HCEC 1CT (cell line): ENCODE data around the gene BACH2.
A peak's percentile ranks its signal among the peaks of the same experiment; 100 is the strongest.

Source experiments
- DNase-seq: peaks from one replicate; pipeline ENCODE4 v3.0.0-alpha.2; 2017

Gene BACH2

DNA sequence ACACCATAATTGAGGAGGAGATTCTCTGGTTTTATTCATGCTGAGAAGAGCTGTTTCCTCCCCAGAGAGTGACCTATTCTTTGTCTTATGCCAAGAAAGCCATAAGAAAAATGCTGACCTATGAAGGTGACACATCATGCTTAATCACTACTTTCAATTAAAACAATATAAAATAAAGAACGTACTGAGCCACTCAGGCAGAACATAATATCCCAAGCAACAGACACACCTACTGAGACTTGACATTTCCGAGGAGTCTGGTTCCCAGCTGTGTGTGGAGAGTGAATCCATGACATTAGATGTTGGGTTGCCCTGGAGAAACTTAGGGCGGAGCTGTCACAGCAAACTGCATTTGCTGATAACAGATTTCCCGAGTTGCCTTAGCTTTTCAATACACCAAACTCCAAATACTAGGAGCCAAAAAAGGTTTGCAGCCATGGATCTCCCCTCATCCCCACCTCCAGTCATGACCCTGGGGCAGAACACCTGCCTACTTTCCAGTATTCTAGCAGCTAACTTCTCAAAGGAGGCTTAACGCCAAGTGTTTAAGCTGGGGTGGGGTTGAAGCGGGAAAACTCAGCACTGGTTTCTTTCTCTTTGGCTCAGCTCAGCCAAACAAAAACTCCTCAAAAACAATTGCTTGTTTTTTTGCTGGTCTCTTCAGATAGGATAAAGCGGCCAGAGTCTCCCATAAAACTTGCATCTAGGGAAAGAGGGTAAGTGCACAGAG is 92.2 kb downstream of the BACH2 start:
- no peak for DNase-seq

GRCh38 chr6:90203672-90204071 is 93.0 kb downstream of the BACH2 start:
- DNase-seq, result no peak

DNA sequence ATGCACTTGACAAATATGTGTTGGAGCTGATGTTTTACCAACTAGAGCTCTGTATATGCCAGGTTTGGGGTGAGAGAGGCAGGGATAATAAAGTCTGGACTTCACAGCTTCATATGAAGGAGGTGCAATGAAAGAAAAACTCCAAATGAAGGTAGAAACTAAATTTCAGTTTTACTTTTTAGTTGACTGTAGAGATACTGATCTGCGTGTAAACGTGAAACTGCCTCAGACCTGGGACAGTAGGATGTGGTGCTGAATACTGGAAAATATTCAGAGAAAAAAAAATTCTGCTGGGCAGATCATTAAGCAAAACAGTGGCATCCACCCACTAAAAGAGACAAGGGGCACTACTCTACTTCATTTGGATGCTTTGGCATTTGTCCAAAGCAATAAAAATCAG is 94.5 kb downstream of the BACH2 start:
- no peak for DNase-seq

DNA sequence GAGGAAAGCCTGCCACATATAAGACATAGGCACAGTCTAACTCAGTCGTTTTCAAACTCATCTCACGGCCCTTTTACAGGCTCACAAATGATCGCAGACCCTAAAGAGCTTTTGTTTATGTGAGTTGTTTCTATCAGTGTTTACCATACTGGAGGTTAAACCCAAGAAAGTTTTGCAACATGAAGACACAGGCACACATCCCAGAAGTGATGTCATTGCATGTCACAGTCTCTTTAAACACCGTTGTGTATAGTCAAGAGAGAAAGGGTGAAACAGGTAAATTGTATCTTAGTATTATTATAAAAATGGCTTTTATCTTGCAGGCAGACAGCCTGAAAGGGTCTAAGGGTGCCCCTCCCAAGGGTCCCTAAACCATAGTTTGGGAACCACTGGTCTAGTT is 96.7 kb downstream of the BACH2 start:
- DNase-seq, result no peak

DNA sequence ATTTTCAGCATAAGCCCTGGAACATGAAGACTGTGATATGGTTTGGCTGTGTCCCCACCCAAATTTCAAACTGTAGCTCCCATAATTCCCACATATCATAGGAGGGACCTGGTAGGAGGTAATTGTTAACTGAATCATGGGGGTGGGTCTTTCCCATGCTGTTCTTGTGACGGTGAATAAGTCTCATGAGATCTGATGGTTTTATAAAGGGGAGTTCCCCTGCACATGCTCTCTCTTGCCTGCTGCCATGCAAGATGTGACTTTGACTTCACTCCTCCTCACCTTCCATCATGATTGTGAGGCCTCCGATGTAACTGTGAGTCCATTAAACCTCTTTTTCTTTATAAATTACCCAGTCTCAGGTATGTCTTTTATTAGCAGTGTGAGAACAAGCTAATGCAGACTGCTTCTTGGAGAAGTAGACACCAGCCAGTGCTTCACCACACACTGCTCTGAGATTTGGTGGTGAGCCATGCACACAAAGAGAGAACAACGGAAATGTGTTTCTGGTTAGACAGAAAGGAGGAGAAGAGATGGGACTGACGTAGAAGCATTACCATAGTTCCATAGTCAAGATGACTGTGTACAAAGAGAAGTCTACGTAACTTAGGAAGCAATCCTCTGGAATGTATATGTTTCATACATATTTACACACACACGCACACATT is 97.8 kb downstream of the BACH2 start:
- DNase-seq, result no peak

DNA sequence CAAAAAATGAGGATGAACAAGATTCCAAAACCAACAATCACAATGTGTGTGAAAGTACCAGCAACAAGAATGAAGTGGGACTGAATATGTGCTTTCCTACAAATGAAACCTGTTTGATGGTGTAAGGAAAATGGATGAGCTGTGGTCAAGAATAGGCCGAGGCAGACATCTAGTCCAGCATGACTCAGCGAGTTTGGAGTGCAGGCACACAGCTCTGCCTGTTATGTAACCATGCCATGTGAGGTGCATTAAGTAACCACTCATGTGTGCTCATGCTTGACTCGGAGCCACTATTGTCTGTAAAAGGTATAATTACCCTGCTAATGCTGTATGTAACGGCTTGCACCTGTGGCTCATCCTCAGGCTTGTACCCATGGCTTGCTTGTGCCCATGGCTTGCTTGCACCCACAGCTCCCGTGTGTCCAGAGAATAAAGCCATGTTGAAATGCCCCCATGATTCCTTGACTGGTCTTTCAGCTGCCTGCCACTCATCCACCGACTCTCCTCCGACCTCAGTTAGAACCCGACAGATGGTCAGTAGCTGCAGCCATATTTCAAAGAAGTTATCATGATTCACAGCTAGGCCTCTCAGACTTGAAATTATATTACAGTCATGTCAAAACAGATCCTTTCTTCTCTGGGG is 98.7 kb downstream of the BACH2 start:
- peak; percentile 53 for DNase-seq

DNA sequence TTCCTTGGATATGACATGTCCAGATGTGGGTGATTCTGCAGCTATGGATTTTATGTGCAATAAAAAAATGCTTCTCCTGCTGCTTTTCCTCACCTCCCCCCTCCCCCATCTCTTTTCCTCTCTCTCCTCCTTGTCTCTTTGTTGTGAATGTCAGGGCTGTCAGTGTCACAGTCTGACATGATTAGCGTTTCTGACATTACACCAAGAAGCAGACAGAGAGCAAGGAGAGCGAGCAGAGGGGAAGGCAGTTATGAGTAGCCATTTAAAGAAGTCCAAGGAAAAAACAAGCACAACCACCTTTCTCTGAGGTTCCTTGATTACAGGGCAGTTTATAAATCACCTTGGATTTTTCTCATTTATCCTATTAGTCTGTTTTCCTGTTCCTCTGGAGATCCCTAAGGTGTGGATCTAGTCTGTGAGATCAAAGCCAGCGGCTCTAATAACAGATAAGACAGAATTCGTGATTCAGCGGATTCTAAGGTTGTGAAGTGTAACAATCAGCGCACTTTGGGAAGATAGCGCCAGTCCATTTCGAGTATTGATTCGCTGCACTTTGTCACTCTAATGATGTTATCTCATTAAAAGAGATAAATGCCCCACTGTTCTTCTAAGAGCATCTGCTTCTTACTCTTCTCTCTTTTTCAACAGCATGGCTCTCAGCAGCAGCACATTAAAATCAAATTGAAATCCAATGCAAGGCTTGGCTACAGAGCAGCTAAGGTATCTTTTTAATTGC is 101.4 kb downstream of the BACH2 start:
- DNase-seq, result no peak

- peak; percentile 89 for DNase-seq
Observed at GRCh38 chr6:90194371-90194841, 102.2 kb downstream of the BACH2 start.

- no peak for DNase-seq
Observed at GRCh38 chr6:90193359-90193758, 103.3 kb downstream of the BACH2 start.

- DNase-seq, result no peak
Observed at GRCh38 chr6:90192857-90193256, 103.8 kb downstream of the BACH2 start.

DNA sequence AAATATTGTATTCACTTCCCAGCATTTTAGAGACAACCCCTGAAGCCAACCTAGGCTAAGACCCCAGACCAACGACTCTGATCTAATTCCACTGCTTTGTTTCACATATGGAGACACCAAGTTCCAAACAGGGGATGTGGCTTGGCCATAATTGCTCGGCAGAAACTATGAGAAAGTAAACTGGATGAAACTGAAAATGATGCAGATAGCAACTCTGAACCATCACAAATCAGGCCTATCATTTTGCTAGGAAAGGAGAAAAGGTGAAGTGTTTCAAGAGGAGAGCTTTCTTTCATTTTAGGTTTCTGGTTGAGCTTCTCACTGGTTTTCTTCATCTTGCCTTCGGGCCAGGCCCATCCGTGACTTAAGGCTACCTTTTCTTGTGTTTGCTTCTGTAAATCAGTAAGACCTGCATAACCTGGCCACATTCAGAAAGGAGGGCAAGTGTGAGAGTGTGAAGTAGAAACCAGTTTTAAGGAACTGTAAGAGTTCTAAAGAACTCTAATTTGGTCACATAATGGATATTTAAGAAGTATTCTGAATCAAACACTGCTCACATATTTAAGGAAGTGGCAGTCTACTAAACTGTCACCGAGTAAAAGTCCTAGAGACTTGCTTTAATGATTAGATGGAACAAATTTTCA is 105.8 kb downstream of the BACH2 start:
- DNase-seq, result no peak

GRCh38 chr6:90190131-90190530 is 106.5 kb downstream of the BACH2 start:
- DNase-seq, result no peak

DNA sequence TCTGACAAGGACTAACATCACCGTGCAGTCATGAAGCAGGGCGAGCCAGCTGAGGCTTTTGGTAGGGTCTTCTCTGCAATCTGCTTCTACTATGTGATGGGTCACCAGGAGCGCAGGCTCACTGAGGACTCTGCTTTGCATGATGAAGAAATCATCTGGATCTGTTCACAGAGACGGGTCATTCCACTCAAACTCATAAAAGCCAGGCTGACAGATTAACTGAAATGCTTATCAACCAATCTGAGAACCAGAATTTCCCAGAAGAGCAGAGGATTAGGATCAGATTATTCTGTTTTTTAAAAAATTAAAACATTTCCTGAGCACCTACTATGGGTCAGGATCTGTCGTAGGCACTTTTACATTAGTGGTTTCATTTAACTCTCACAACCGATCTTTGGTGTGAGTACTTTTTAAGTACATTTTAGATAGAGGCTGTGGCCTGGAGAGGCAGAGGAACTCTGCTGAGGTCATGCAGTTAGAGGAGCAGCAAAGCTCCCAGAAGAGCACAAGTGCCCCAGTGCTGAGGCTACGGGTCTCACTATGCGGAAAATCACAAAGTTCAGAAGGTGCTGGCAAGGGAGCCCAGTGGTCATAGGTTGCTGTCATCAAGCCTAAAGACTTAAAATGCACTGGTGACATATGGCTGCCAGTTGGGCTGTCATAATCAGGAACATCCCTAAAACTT is 109.1 kb downstream of the BACH2 start:
- no peak for DNase-seq

DNA sequence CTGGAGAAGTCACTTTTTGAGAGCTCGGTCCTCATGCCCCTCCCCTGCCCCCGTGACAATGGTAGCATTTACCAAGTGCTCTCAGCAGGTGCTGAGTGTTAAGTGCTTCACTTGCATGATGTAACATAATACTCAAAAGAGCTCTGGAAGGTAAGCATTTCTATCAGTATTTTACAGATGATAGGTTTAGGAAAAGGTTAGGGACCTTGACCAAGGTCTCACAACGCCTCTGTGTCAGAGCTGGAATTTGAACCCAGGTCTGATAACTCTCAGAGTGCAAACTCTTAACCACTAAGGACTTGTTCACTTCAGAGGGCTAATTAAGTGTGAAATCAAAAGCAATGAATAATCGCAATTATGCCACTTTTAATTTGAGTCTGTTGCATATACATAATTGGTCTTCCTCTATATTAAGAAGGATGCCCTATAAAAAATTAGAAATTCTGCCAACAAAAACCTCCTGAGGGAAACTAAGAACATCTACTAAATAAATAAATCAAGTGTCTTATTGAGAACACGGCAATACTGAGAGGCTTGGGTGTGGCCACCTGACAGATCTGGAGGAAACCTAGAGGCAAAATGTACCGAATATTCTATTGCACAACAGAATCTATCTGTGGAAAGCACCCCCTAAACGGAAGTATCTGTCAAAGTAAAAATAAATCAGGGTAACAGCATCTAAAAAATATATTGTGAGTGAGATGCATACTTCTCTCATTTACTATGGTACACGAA is 109.8 kb downstream of the BACH2 start:
- DNase-seq, result no peak

DNA sequence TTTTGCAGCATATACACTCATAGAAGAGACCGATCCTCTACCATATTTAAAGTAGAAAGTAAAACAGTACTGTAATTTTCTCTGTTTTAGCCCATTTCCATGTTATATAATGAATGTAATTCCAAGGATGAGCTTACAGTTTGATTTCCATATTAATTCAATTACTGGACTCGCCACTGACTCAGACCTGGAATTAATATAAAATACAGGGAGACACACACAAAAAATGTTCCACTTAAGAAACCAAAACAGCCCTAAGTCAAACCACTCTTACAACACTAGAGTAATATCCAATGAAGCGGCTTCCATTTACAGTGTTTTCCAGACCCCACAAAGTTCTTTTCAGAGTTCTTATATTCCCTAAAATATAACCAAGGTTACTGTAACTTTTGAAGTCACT is 110.6 kb downstream of the BACH2 start:
- no peak for DNase-seq

- no peak for DNase-seq
Observed at GRCh38 chr6:90184334-90185298, 112.0 kb downstream of the BACH2 start.

GRCh38 chr6:90183587-90184333 is 112.9 kb downstream of the BACH2 start:
- DNase-seq, result no peak

DNA sequence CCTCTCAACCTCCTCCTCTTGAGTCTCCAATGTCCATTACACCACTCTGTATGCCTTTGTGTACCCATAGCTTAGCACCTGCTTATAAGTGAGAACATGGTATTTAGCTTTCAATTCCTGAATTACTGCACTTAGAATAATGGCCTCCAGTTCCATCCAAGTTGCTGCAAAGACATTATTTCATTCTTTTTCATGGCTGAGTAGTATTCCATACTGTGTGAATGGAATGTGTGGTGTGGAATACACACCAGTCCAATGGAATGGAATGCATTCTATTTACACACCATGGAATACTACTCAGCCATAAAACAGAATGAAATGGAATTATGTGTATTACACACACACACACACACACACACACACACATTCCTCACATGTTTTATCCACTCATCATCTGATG is 116.1 kb downstream of the BACH2 start:
- no peak for DNase-seq
